NCI-H345 treated with DMSO at 0.1 percent for 48 hours (cell line): ENCODE data around the gene NXPH4.
A peak's percentile ranks its signal among the peaks of the same experiment; 100 is the strongest.

Experiments used
- DNase-seq: peaks from one replicate; lab custom pipeline; 2025; ENCODE audit not compliant: unreplicated experiment; lab: John Stamatoyannopoulos, UW

Gene NXPH4

GRCh38 chr12:57240926-57241401, 24.4 kb downstream of the NXPH4 start:
- DNase-seq, result peak; percentile 35

GRCh38 chr12:57241402-57242310, 25.1 kb downstream of the NXPH4 start:
- no peak for DNase-seq

GRCh38 chr12:57242329-57242690, 25.7 kb downstream of the NXPH4 start:
- DNase-seq, result peak; percentile 63

- DNase-seq, result peak; percentile 76
Observed at GRCh38 chr12:57242691-57243454, 26.3 kb downstream of the NXPH4 start.

- DNase-seq, result peak; percentile 59
Observed at GRCh38 chr12:57243521-57244311, 27.1 kb downstream of the NXPH4 start.

- DNase-seq, result no peak
Observed at GRCh38 chr12:57244312-57244696, 27.7 kb downstream of the NXPH4 start.

GRCh38 chr12:57247041-57247440, 30.4 kb downstream of the NXPH4 start:
- no peak for DNase-seq

GRCh38 chr12:57248934-57249742, 32.5 kb downstream of the NXPH4 start:
- no peak for DNase-seq

GRCh38 chr12:57250541-57250940, 33.9 kb downstream of the NXPH4 start:
- DNase-seq, result no peak

GRCh38 chr12:57250956-57251355, 34.4 kb downstream of the NXPH4 start, which contains the start of gene STAC3:
Gene STAC3, minus strand, starts transcription at chr12:57251187. Its CDS starts 1,551 bp downstream, at chr12:57249636.
- DNase-seq, result no peak

GRCh38 chr12:57254506-57255280, 38.1 kb downstream of the NXPH4 start:
- DNase-seq, result no peak

- DNase-seq, result no peak
Observed at GRCh38 chr12:57255916-57256315, 39.3 kb downstream of the NXPH4 start.

- DNase-seq, result no peak
Observed at GRCh38 chr12:57258977-57259970, 42.7 kb downstream of the NXPH4 start.

GRCh38 chr12:57260366-57260765, 43.8 kb downstream of the NXPH4 start:
- no peak for DNase-seq

- DNase-seq, result peak; percentile 81
Observed at GRCh38 chr12:57261428-57261865, 44.9 kb downstream of the NXPH4 start.

- no peak for DNase-seq
Observed at GRCh38 chr12:57262126-57262822, 45.7 kb downstream of the NXPH4 start.

- no peak for DNase-seq
Observed at GRCh38 chr12:57263096-57263495, 46.5 kb downstream of the NXPH4 start.

- DNase-seq, result no peak
Observed at GRCh38 chr12:57266681-57267080, 50.1 kb downstream of the NXPH4 start.
